Neuronal stem cell (in vitro differentiated cells): ENCODE measurements around the gene MGAT3.
A peak's percentile ranks its signal among the peaks of the same experiment; 100 is the strongest.

Source experiments
- DNase-seq: peaks from one replicate; pipeline ENCODE4 v3.0.0-alpha.2; 2013; ENCODE audit warnings: low spot score
- H2AFZ ChIP-seq: one replicate; pipeline ENCODE4 v1.6.1; 2013; ENCODE audit warnings: mild to moderate bottlenecking, low read length, inconsistent platforms
- H2AK5ac ChIP-seq: 2 replicates; pipeline ENCODE4 v1.6.1; 2013; ENCODE audit warnings: low read depth, mild to moderate bottlenecking, inconsistent platforms, low read length, moderate library complexity, mixed read lengths
- H2BK120ac ChIP-seq: 2 replicates; pipeline ENCODE4 v1.6.1; 2013; ENCODE audit warnings: low read depth, mild to moderate bottlenecking, inconsistent platforms, low read length, moderate library complexity, mixed read lengths
- H2BK12ac ChIP-seq: one replicate; pipeline ENCODE4 v1.6.1; 2013; ENCODE audit warnings: low read length, inconsistent platforms
- H2BK15ac ChIP-seq: 2 replicates; pipeline ENCODE4 v1.6.1; 2013; ENCODE audit warnings: mild to moderate bottlenecking, low read length, inconsistent platforms, mixed read lengths
- H2BK5ac ChIP-seq: one replicate; pipeline ENCODE4 v1.6.1; 2013; ENCODE audit warnings: inconsistent platforms, mild to moderate bottlenecking, low read length, moderate library complexity
- H3K14ac ChIP-seq: one replicate; pipeline ENCODE4 v1.6.1; 2013; ENCODE audit warnings: low read length, inconsistent platforms
- H3K18ac ChIP-seq: 2 replicates; pipeline ENCODE4 v1.6.1; 2013; ENCODE audit warnings: low read length, inconsistent platforms
- H3K23ac ChIP-seq: 2 replicates; pipeline ENCODE4 v1.6.1; 2013; ENCODE audit warnings: low read depth, mild to moderate bottlenecking, mixed read lengths, low read length, inconsistent platforms; ENCODE audit not compliant: poor library complexity
- H3K27ac ChIP-seq: replicated peaks from 3 replicates; pipeline ENCODE4 v1.5.1; 2013; ENCODE audit warnings: low read length, inconsistent platforms
- H3K27me3 ChIP-seq, 3 experiments: 2 replicates each; pipeline ENCODE4 v1.6.1; 2013; ENCODE audit warnings: low read length in 3 of 3, mild to moderate bottlenecking in 2 of 3, inconsistent platforms in 1 of 3, low read depth in 1 of 3, mixed read lengths in 1 of 3, moderate library complexity in 1 of 3; ENCODE audit not compliant: control insufficient read depth in 3 of 3, insufficient read depth in 3 of 3
- H3K36me3 ChIP-seq, 2 donors: replicated peaks in 1 of 2; 2 replicates each; pipeline ENCODE4 v1.6.1; 2013; ENCODE audit warnings: low read length in 2 of 2; ENCODE audit not compliant: control insufficient read depth in 2 of 2, insufficient read depth in 2 of 2
- H3K4ac ChIP-seq: 2 replicates; pipeline ENCODE4 v1.6.1; 2013; ENCODE audit warnings: inconsistent platforms, mild to moderate bottlenecking, low read length, moderate library complexity
- H3K4me1 ChIP-seq, 2 donors: 1 replicate in 1 of 2; 2 replicates in 1 of 2; pipeline ENCODE4 v1.6.1; 2013; ENCODE audit warnings: low read length in 2 of 2, low read depth in 1 of 2; ENCODE audit not compliant: control insufficient read depth in 2 of 2, insufficient read depth in 1 of 2
- H3K4me2 ChIP-seq: one replicate; pipeline ENCODE4 v1.6.1; 2013; ENCODE audit warnings: mild to moderate bottlenecking, low read length, inconsistent platforms; ENCODE audit not compliant: insufficient read depth, poor library complexity, severe bottlenecking
- H3K4me3 ChIP-seq, 2 donors: 2 replicates each; pipeline ENCODE4 v1.5.1; 2013; ENCODE audit warnings: low read length in 2 of 2, mild to moderate bottlenecking in 2 of 2, inconsistent platforms in 1 of 2, moderate library complexity in 1 of 2
- H3K79me1 ChIP-seq: one replicate; pipeline ENCODE4 v1.6.1; 2013; ENCODE audit warnings: low read depth, mild to moderate bottlenecking, inconsistent platforms, low read length, moderate library complexity
- H3K9ac ChIP-seq: one replicate; pipeline ENCODE4 v1.6.1; 2013; ENCODE audit warnings: mild to moderate bottlenecking, low read depth, low read length, inconsistent platforms; ENCODE audit not compliant: poor library complexity
- H3K9me3 ChIP-seq, 2 donors: replicated peaks in 1 of 2; 2 replicates each; pipeline versions ENCODE3 to v1.6.1; 2013; ENCODE audit warnings: low read length in 2 of 2, mild to moderate bottlenecking in 2 of 2, inconsistent platforms in 1 of 2, low read depth in 1 of 2, mixed read lengths in 1 of 2, moderate library complexity in 1 of 2; ENCODE audit not compliant: control insufficient read depth in 2 of 2, insufficient read depth in 1 of 2
- H4K8ac ChIP-seq: one replicate; pipeline ENCODE4 v1.6.1; 2013; ENCODE audit warnings: low read depth, mild to moderate bottlenecking, inconsistent platforms, low read length, moderate library complexity
- H4K91ac ChIP-seq: one replicate; pipeline ENCODE4 v1.6.1; 2013; ENCODE audit warnings: low read length, low read depth, mild to moderate bottlenecking, inconsistent platforms; ENCODE audit not compliant: poor library complexity
- WGBS, 2 donors: extraction: QIAGEN DNeasy Blood & Tissue Kit; methylation state at CpG; one replicate each; pipeline ENCODE4 v1.1.7; 2013; ENCODE audit warnings: missing lambda C conversion rate in 2 of 2, mixed read lengths in 1 of 2; ENCODE audit not compliant: insufficient read length in 2 of 2, insufficient replicate concordance in 1 of 2; ENCODE audit errors: extremely low coverage in 2 of 2; 5-methylcytosine and 5-hydroxymethylcytosine counted together

MGAT3 gene

GRCh38 chr22:39481054-39481453, 24.2 kb downstream of the MGAT3 start:
- peaks cover 6% of the 10 kb centered on the region for H3K79me1 ChIP-seq
- no peak overlapping the region for H4K8ac ChIP-seq
- no peak overlapping the region for H3K4ac ChIP-seq
- peaks cover 3 to 4% of the 10 kb centered on the region in 2 donors for H3K4me1 ChIP-seq
- no peak overlapping the region for H2BK12ac ChIP-seq
- H3K4me3 ChIP-seq, result no peak overlapping the region
- peak overlapping the region; percentile 22 for H3K23ac ChIP-seq
- peak overlapping the region; percentile 5 for H3K18ac ChIP-seq
- H3K4me2 ChIP-seq, result no peak overlapping the region
- no peak overlapping the region for H3K14ac ChIP-seq
- H3K9ac ChIP-seq, result peak overlapping the region; percentile 9
- no peak overlapping the region for H2BK120ac ChIP-seq
- H4K91ac ChIP-seq, result no peak overlapping the region
- no peak overlapping the region for H2AK5ac ChIP-seq
- no peak overlapping the region for H2AFZ ChIP-seq
- H3K9me3 ChIP-seq, result no peaks in the 10 kb centered on the region
- DNase-seq, result no peak
- peaks cover 0 to 14% of the 10 kb centered on the region in 2 donors for H3K36me3 ChIP-seq
- WGBS, 2 donors, result no CpG with 5 or more reads among the region's 16 CpGs
- H3K27me3 ChIP-seq, result no peaks in the 10 kb centered on the region
- no peak overlapping the region for H2BK5ac ChIP-seq
- H3K27ac ChIP-seq, result no peak overlapping the region
- no peak overlapping the region for H2BK15ac ChIP-seq

- Histone ChIP-seq H2AFZ (no peak overlapping the region), H4K91ac (no peak overlapping the region), H3K4me1 (no peaks in the 10 kb centered on the region), H2BK120ac (no peak overlapping the region), H3K79me1 (peaks cover 6% of the 10 kb centered on the region), H2AK5ac (no peak overlapping the region), H4K8ac (no peak overlapping the region), H3K9me3 (no peaks in the 10 kb centered on the region), H3K27me3 (no peaks in the 10 kb centered on the region), H3K4me2 (no peak overlapping the region), H3K36me3 (peaks cover 0 to 13% of the 10 kb centered on the region in 2 donors), H3K14ac (no peak overlapping the region), H2BK5ac (no peak overlapping the region), H3K18ac (no peak overlapping the region), H2BK15ac (no peak overlapping the region), H3K9ac (no peak overlapping the region), H2BK12ac (no peak overlapping the region), H3K4me3 (no peak overlapping the region), H3K27ac (no peak overlapping the region), H3K4ac (no peak overlapping the region), H3K23ac (no peak overlapping the region)
- no CpG with 5 or more reads among the region's 5 CpGs for WGBS, 2 donors
- DNase-seq, result no peak
Observed at GRCh38 chr22:39481595-39481994, 24.8 kb downstream of the MGAT3 start.

- H3K23ac ChIP-seq, result peak overlapping the region; percentile 6
- H2BK120ac ChIP-seq, result no peak overlapping the region
- H3K14ac ChIP-seq, result no peak overlapping the region
- no peak overlapping the region for H3K4me3 ChIP-seq
- no peak overlapping the region for H3K4me2 ChIP-seq
- DNase-seq, result no peak
- WGBS, 2 donors, result no CpG with 5 or more reads among the region's 3 CpGs
- no peaks in the 10 kb centered on the region for H3K9me3 ChIP-seq
- H4K91ac ChIP-seq, result no peak overlapping the region
- peaks cover 0 to 6% of the 10 kb centered on the region in 2 donors for H3K36me3 ChIP-seq
- H3K27me3 ChIP-seq, result no peaks in the 10 kb centered on the region
- no peak overlapping the region for H2BK12ac ChIP-seq
- H3K4me1 ChIP-seq, result peaks cover 0 to 2% of the 10 kb centered on the region in 2 donors
- no peak overlapping the region for H3K18ac ChIP-seq
- H3K9ac ChIP-seq, result no peak overlapping the region
- H3K27ac ChIP-seq, result no peak overlapping the region
- H2AK5ac ChIP-seq, result no peak overlapping the region
- H2BK15ac ChIP-seq, result no peak overlapping the region
- peak overlapping the region; percentile 48 for H2BK5ac ChIP-seq
- no peak overlapping the region for H2AFZ ChIP-seq
- H3K79me1 ChIP-seq, result peaks cover 6% of the 10 kb centered on the region
- H3K4ac ChIP-seq, result no peak overlapping the region
- H4K8ac ChIP-seq, result no peak overlapping the region
Observed at GRCh38 chr22:39482768-39483167, 26.0 kb downstream of the MGAT3 start.

- no peak for DNase-seq
- H3K14ac ChIP-seq, result no peak overlapping the region
- H2BK15ac ChIP-seq, result no peak overlapping the region
- H3K4me3 ChIP-seq, result no peak overlapping the region
- H3K36me3 ChIP-seq, result peaks cover 0 to 16% of the 10 kb centered on the region in 2 donors
- H2BK120ac ChIP-seq, result no peak overlapping the region
- H2AK5ac ChIP-seq, result peak overlapping the region; percentile 63
- no peak overlapping the region for H3K27ac ChIP-seq
- H3K4me1 ChIP-seq, result peaks cover 0 to 2% of the 10 kb centered on the region in 2 donors
- H3K18ac ChIP-seq, result no peak overlapping the region
- peak overlapping the region; percentile 10 for H2BK12ac ChIP-seq
- no peak overlapping the region for H2BK5ac ChIP-seq
- peak overlapping the region; percentile 18 for H3K4me2 ChIP-seq
- no peaks in the 10 kb centered on the region for H3K27me3 ChIP-seq
- H2AFZ ChIP-seq, result no peak overlapping the region
- H4K91ac ChIP-seq, result no peak overlapping the region
- no peak overlapping the region for H3K4ac ChIP-seq
- no CpG with 5 or more reads among the region's 45 CpGs for WGBS, 2 donors
- H4K8ac ChIP-seq, result no peak overlapping the region
- H3K9ac ChIP-seq, result peak overlapping the region; percentile 70
- H3K9me3 ChIP-seq, result no peaks in the 10 kb centered on the region
- no peak overlapping the region for H3K23ac ChIP-seq
- H3K79me1 ChIP-seq, result peaks cover 1% of the 10 kb centered on the region
Observed at GRCh38 chr22:39486951-39487825, 30.4 kb downstream of the MGAT3 start.
